H1 (cell line): Measurements from ENCODE around the gene TMEM178B. TPM values are rescaled to one million over a fixed set of nuclear protein-coding genes. Genes with fewer than 3 reads are reported as not detected.

Source experiments
- CTCF ChIA-PET: fragments of 300-600 bp; sonication (Branson Sonifier 250); formaldehyde crosslinking; loops from one replicate; lab custom pipeline; 2021; ENCODE audit not compliant: partially characterized antibody; lab: Charles Lee
- POLR2A ChIA-PET: fragments of 300-600 bp; sonication (Branson Sonifier 250); formaldehyde crosslinking; loops from one replicate; lab custom pipeline; 2021; ENCODE audit warnings: inconsistent platforms; ENCODE audit not compliant: partially characterized antibody; lab: Charles Lee
- DNase-seq, 2 experiments: peaks; one replicate each; pipeline versions ENCODE4 v3.0.0 to v3.0.0-alpha.2; 2010 to 2022; ENCODE audit warnings: low spot score in 2 of 2, low read depth in 1 of 2, mixed read lengths in 1 of 2
- FAIRE-seq: peaks from 2 replicates; lab custom pipeline; 2011; peaks lifted over from hg19 to GRCh38; lab: Jason Lieb, UNC
- H2AFZ ChIP-seq: 2 replicates; pipeline ENCODE4 v1.8.1; 2012; ENCODE audit warnings: low read length, inconsistent platforms
- H2AK5ac ChIP-seq: 2 replicates; pipeline ENCODE4 v1.6.1; 2013; ENCODE audit warnings: low read depth, low read length
- H2BK120ac ChIP-seq: replicated peaks from 2 replicates; pipeline ENCODE3; 2013; ENCODE audit warnings: low read depth, low read length, inconsistent platforms
- H2BK12ac ChIP-seq: 2 replicates; pipeline ENCODE4 v1.6.1; 2013; ENCODE audit warnings: low read depth, low read length
- H2BK15ac ChIP-seq: 2 replicates; pipeline ENCODE4 v1.6.1; 2013; ENCODE audit warnings: low read length
- H2BK20ac ChIP-seq: 2 replicates; pipeline ENCODE4 v1.6.1; 2013; ENCODE audit warnings: low read length
- H2BK5ac ChIP-seq: 2 replicates; pipeline ENCODE4 v1.6.1; 2013; ENCODE audit warnings: low read depth, low read length
- H3K14ac ChIP-seq: 2 replicates; pipeline ENCODE4 v1.6.1; 2013; ENCODE audit warnings: inconsistent platforms; ENCODE audit not compliant: insufficient read length
- H3K18ac ChIP-seq: 2 replicates; pipeline ENCODE4 v1.6.1; 2013; ENCODE audit warnings: low read length; ENCODE audit errors: extremely low read depth
- H3K23ac ChIP-seq: 2 replicates; pipeline ENCODE4 v1.6.1; 2013; ENCODE audit warnings: inconsistent platforms; ENCODE audit not compliant: insufficient read length
- H3K23me2 ChIP-seq: 2 replicates; pipeline ENCODE4 v1.6.1; 2013; ENCODE audit warnings: low read depth, low read length
- H3K27ac ChIP-seq: 2 replicates; pipeline ENCODE4 v1.6.1; 2011; ENCODE audit warnings: low read depth, low read length, inconsistent platforms
- H3K27me3 ChIP-seq, 4 experiments: replicated peaks in 1 of 4; 1 replicate in 1 of 4; 2 replicates in 3 of 4; pipeline versions ENCODE4 v1.6.1 to v1.8.1; 2011 to 2013; ENCODE audit warnings: low read length in 3 of 4, mild to moderate bottlenecking in 3 of 4, inconsistent platforms in 2 of 4, mixed read lengths in 2 of 4, moderate library complexity in 1 of 4; ENCODE audit not compliant: control insufficient read depth in 3 of 4, insufficient read depth in 3 of 4; ENCODE audit errors: extremely low read depth in 1 of 4
- H3K36me3 ChIP-seq, 4 experiments: 2 replicates each; pipeline versions ENCODE4 v1.6.1 to v1.8.1; 2011 to 2013; ENCODE audit warnings: mild to moderate bottlenecking in 4 of 4, low read length in 3 of 4, moderate library complexity in 2 of 4, control low read depth in 1 of 4, inconsistent platforms in 1 of 4; ENCODE audit not compliant: insufficient read depth in 4 of 4, control insufficient read depth in 2 of 4
- H3K4ac ChIP-seq: replicated peaks from 2 replicates; pipeline ENCODE3; 2013; ENCODE audit warnings: low read length, low read depth, mixed read lengths, inconsistent platforms; ENCODE audit not compliant: insufficient read length
- H3K4me1 ChIP-seq, 4 experiments: replicated peaks in 1 of 4; 1 replicate in 1 of 4; 2 replicates in 3 of 4; pipeline versions ENCODE4 v1.6.1 to v1.8.1; 2011 to 2013; ENCODE audit warnings: low read length in 3 of 4, inconsistent platforms in 2 of 4, mixed read lengths in 1 of 4; ENCODE audit not compliant: insufficient read depth in 4 of 4, control insufficient read depth in 3 of 4
- H3K4me2 ChIP-seq, 2 experiments: 2 replicates each; pipeline versions ENCODE4 v1.6.1 to v1.8.1; 2011 to 2013; ENCODE audit warnings: low read depth in 2 of 2, low read length in 2 of 2, control low read depth in 1 of 2, inconsistent platforms in 1 of 2, mild to moderate bottlenecking in 1 of 2; ENCODE audit not compliant: insufficient read depth in 1 of 2
- H3K4me3 ChIP-seq, 4 experiments: fragments of 200-600, 300-600 bp in 1 of 4; sonication (generic), shearing (Covaris generic), sonication (Bioruptor Twin) in 1 of 4; 2 replicates each; pipeline versions ENCODE4 v1.5.1 to v1.8.1; 2011 to 2016; ENCODE audit warnings: low read length in 4 of 4, low read depth in 3 of 4, control low read depth in 2 of 4, inconsistent platforms in 2 of 4, mild to moderate bottlenecking in 2 of 4, mixed read lengths in 1 of 4, moderate library complexity in 1 of 4; ENCODE audit not compliant: insufficient read depth in 2 of 4; ENCODE audit errors: extremely low read depth in 1 of 4
- H3K56ac ChIP-seq: replicated peaks from 2 replicates; pipeline ENCODE3; 2013; ENCODE audit warnings: low read depth, mild to moderate bottlenecking, mixed read lengths, low read length, inconsistent platforms; ENCODE audit not compliant: insufficient read length
- H3K79me1 ChIP-seq: 2 replicates; pipeline ENCODE4 v1.6.1; 2013; ENCODE audit warnings: low read depth, low read length, control low read depth
- H3K79me2 ChIP-seq, 2 experiments: 2 replicates each; pipeline versions ENCODE4 v1.6.1 to v1.8.1; 2012 to 2013; ENCODE audit warnings: low read length in 2 of 2, mild to moderate bottlenecking in 2 of 2, inconsistent platforms in 1 of 2; ENCODE audit not compliant: insufficient read depth in 2 of 2, control insufficient read depth in 1 of 2
- H3K9ac ChIP-seq, 4 experiments: replicated peaks in 1 of 4; 1 replicate in 1 of 4; 2 replicates in 3 of 4; pipeline versions ENCODE4 v1.6.1 to v1.8.1; 2011 to 2013; ENCODE audit warnings: low read depth in 3 of 4, low read length in 3 of 4, control low read depth in 2 of 4, mild to moderate bottlenecking in 2 of 4, moderate library complexity in 2 of 4, inconsistent platforms in 1 of 4; ENCODE audit errors: extremely low read depth in 1 of 4
- H3K9me3 ChIP-seq, 2 experiments: 2 replicates each; pipeline versions ENCODE4 v1.6.1 to v1.8.1; 2012 to 2013; ENCODE audit warnings: mild to moderate bottlenecking in 2 of 2, moderate library complexity in 2 of 2, control low read depth in 1 of 2, inconsistent platforms in 1 of 2, low read depth in 1 of 2, low read length in 1 of 2, mixed read lengths in 1 of 2; ENCODE audit not compliant: insufficient read depth in 2 of 2
- H4K20me1 ChIP-seq, 2 experiments: replicated peaks in 1 of 2; 2 replicates each; pipeline versions ENCODE3 to v1.8.1; 2011 to 2013; ENCODE audit warnings: inconsistent platforms in 2 of 2, low read length in 2 of 2, mild to moderate bottlenecking in 1 of 2; ENCODE audit not compliant: insufficient read depth in 2 of 2, control insufficient read depth in 1 of 2
- H4K5ac ChIP-seq: 2 replicates; pipeline ENCODE4 v1.6.1; 2013; ENCODE audit warnings: low read length, low read depth, mixed read lengths, inconsistent platforms; ENCODE audit not compliant: insufficient read length
- H4K8ac ChIP-seq: 2 replicates; pipeline ENCODE4 v1.8.0; 2013; ENCODE audit warnings: mild to moderate bottlenecking, moderate library complexity, low read length, inconsistent platforms; ENCODE audit not compliant: insufficient read depth; ENCODE audit errors: extremely low read depth
- H4K91ac ChIP-seq: replicated peaks from 2 replicates; pipeline ENCODE3; 2013; ENCODE audit warnings: low read length, mixed read lengths, inconsistent platforms; ENCODE audit not compliant: insufficient read length
- CHD2 ChIP-seq: IDR thresholded peaks from 2 replicates; pipeline ENCODE4 v1.6.1; 2012; ENCODE audit warnings: low read length, improper control_type of control experiment
- FOSL1 ChIP-seq: IDR thresholded peaks from 2 replicates; pipeline ENCODE4 v1.6.1; 2011; ENCODE audit warnings: mild to moderate bottlenecking, low read depth, low read length, moderate library complexity; ENCODE audit not compliant: insufficient read depth
- POLR2AphosphoS5 ChIP-seq: IDR thresholded peaks from 2 replicates; pipeline ENCODE4 v1.6.1; 2011; ENCODE audit warnings: low read depth, low read length
- RXRA ChIP-seq: IDR thresholded peaks from 2 replicates; pipeline ENCODE4 v1.6.1; 2011; ENCODE audit warnings: low read depth, mild to moderate bottlenecking, low read length, moderate library complexity; ENCODE audit not compliant: insufficient read depth
- SAP30 ChIP-seq: fragments of 300-600 bp; sonication (generic); IDR thresholded peaks from 2 replicates; pipeline ENCODE4 v1.7.1; 2012; ENCODE audit warnings: low read length, moderate library complexity, mild to moderate bottlenecking, inconsistent platforms; ENCODE audit not compliant: insufficient read depth, insufficient replicate concordance
- TAF1 ChIP-seq: IDR thresholded peaks from 2 replicates; pipeline ENCODE4 v1.6.1; 2011; ENCODE audit warnings: mild to moderate bottlenecking, low read depth, low read length
- WGBS, 2 experiments: shearing (Covaris generic) in 1 of 2; methylation state at CpG; one replicate each; pipeline versions ENCODE4 v1.1.6 to v1.1.7; 2013 to 2015; ENCODE audit warnings: low lambda C conversion rate in 2 of 2, mixed read lengths in 2 of 2, inconsistent platforms in 1 of 2, low coverage in 1 of 2, missing lambda C conversion rate in 1 of 2; ENCODE audit not compliant: insufficient replicate concordance in 2 of 2, insufficient coverage in 1 of 2, insufficient read length in 1 of 2; ENCODE audit errors: extremely low coverage in 1 of 2, missing lambda C conversion rate in 1 of 2; 5-methylcytosine and 5-hydroxymethylcytosine counted together
- polyA plus RNA-seq, 7 experiments: library from polyadenylated mRNA; depleted of rRNA in 3 of 7; stranded (reverse) in 5 of 7; unstranded in 2 of 7; fragments of >200 nt in 5 of 7; fragments of 200-250 nt in 2 of 7; gene quantifications; 1 replicate in 5 of 7; 2 replicates in 1 of 7; 4 replicates in 1 of 7; pipeline versions ENCODE4 v1.2.1 to v1.2.3, GENCODE V29; 2011 to 2013; ENCODE audit warnings: missing spikeins in 2 of 7, mixed read lengths in 2 of 7
- total RNA-seq: library from RNA; stranded (reverse); fragmentation: NEBNext Ultra II Directional; extraction: Animal tissue kit (Norgen Biotek cat#: 25700); gene quantifications from 2 replicates; pipeline ENCODE4 v1.2.1, GENCODE V29; 2021
- TF ChIP-seq, protein P1 (sequence below): IDR thresholded peaks from 2 replicates; pipeline ENCODE4 v1.6.1; 2012; ENCODE audit warnings: inconsistent platforms

The TMEM178B gene
- total and polyA plus RNA-seq, 2 of the 8 experiments (the other 6 are each of a cell fraction or from before 2014, with no cell fraction given) = 5.3 to 18.1 TPM

DNA sequence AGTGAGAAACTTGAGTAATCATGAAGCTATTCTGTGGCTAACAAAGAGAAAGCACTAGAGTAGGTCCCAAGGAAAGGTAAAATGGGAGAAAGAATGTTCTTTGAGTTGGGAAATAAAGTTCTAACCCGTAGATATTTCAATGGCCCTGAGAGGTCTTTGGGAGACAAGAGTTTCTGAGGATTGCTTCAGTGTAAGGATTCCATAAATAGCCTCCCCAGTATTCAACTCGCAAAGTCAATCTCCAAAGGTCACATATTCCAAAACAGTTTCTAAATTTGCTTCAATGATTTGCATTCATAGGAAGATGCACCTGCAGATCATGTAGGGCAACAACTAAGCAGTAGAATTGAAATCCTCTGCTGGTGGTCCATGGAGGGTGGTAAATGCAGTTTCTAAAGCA is 238.5 kb downstream of the TMEM178B start:
- H4K8ac ChIP-seq = no peak overlapping the region
- H2AFZ ChIP-seq = no peak overlapping the region
- no peak overlapping the region for H3K18ac ChIP-seq
- H3K27ac ChIP-seq = no peak overlapping the region
- no peak overlapping the region for H3K56ac ChIP-seq
- DNase-seq (no peak), FAIRE-seq (no peak)
- no peak overlapping the region for H2BK20ac ChIP-seq
- no peak overlapping the region for H4K91ac ChIP-seq
- POLR2A ChIA-PET = no interaction called here
- no peak overlapping the region for H2BK120ac ChIP-seq
- CTCF ChIA-PET = interaction anchor here (1.4 kb wide), 1 partner anchor 9 kb away, joined by 6 read pairs; no protein-coding TSS in a partner anchor
- H3K23ac ChIP-seq = no peak overlapping the region
- H3K27me3 ChIP-seq = no peaks in the 10 kb centered on the region
- H3K9ac ChIP-seq = no peak overlapping the region
- H2BK12ac ChIP-seq = no peak overlapping the region
- H3K79me2 ChIP-seq = no peaks in the 10 kb centered on the region
- H2BK15ac ChIP-seq = no peak overlapping the region
- no peak overlapping the region for H2AK5ac ChIP-seq
- H3K79me1 ChIP-seq = no peaks in the 10 kb centered on the region
- no peaks in the 10 kb centered on the region; the same call in 1 of the 2 replicates for H3K23me2 ChIP-seq
- no peak overlapping the region for H3K14ac ChIP-seq
- no peaks in the 10 kb centered on the region for H3K36me3 ChIP-seq
- H3K4ac ChIP-seq = no peak overlapping the region
- H3K4me2 ChIP-seq = no peak overlapping the region
- H3K4me1 ChIP-seq = no peaks in the 10 kb centered on the region
- H3K4me3 ChIP-seq = no peak overlapping the region
- WGBS, 2 experiments = 92% methylated on average over 2 of the region's 2 CpGs; no CpG with 5 or more reads in 1 of the 2 experiments
- H4K20me1 ChIP-seq = no peaks in the 10 kb centered on the region
- no peak for TF ChIP-seq CHD2
- TF ChIP-seq POLR2AphosphoS5 = no peak
- no peak for TF ChIP-seq TAF1
- TF ChIP-seq, protein P1, sequence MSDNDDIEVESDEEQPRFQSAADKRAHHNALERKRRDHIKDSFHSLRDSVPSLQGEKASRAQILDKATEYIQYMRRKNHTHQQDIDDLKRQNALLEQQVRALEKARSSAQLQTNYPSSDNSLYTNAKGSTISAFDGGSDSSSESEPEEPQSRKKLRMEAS = no peak
- no peak for TF ChIP-seq RXRA
- TF ChIP-seq FOSL1 = no peak
- no peak for TF ChIP-seq SAP30
- H3K9me3 ChIP-seq = no peaks in the 10 kb centered on the region
- H2BK5ac ChIP-seq = no peak overlapping the region
- no peak overlapping the region for H4K5ac ChIP-seq
